GM12878 (cell line): ENCODE measurements around the gene ANKS1A. TPM values are rescaled to one million over a fixed set of nuclear protein-coding genes. Genes with fewer than 3 reads are reported as not detected.

Experiments
- ATAC-seq: fragments of 200-7000 bp; cut with Tn5 transposase; 3 replicates; pipeline ENCODE4 v1.9.1; 2020; ENCODE audit warnings: mild to moderate bottlenecking, moderate library complexity
- BruUV-seq: library from RNA; stranded (reverse); fragments of 400-500 nt; replicated peaks from 2 replicates; lab custom pipeline; 2021; lab: Mats Ljungman, UMichigan
- CTCF ChIA-PET: fragments of 300-600 bp; sonication (Branson Sonifier 250); formaldehyde crosslinking; extraction: SDS; loops from one replicate; lab custom pipeline; 2021; ENCODE audit warnings: inconsistent platforms; lab: Yijun Ruan, JAX
- POLR2A ChIA-PET: fragments of 350-600 bp; formaldehyde crosslinking; extraction: SDS; loops from one replicate; lab custom pipeline; 2021; ENCODE audit warnings: inconsistent platforms; lab: Charles Lee
- RAD21 ChIA-PET: fragments of 300-600 bp; sonication (Branson Sonifier 250); formaldehyde crosslinking; loops from one replicate; lab custom pipeline; 2023; ENCODE audit warnings: antibody characterized with exemption; ENCODE audit not compliant: unreplicated experiment; lab: Charles Lee
- SMC1A ChIA-PET: fragments of 300-600 bp; sonication (Branson Sonifier 250); formaldehyde crosslinking; loops from one replicate; lab custom pipeline; 2023; ENCODE audit not compliant: unreplicated experiment, uncharacterized antibody; lab: Charles Lee
- DNase-seq: peaks from one replicate; pipeline ENCODE4 v3.0.0-alpha.2; 2011; ENCODE audit warnings: low read depth, low spot score
- FAIRE-seq: peaks from 3 replicates; lab custom pipeline; 2011; peaks lifted over from hg19 to GRCh38; lab: Jason Lieb, UNC
- H2AFZ ChIP-seq: 2 replicates; pipeline ENCODE4 v1.6.0; 2011; ENCODE audit warnings: low read depth, low read length, control low read depth; ENCODE audit not compliant: control insufficient read depth
- H3K27ac ChIP-seq: 2 replicates; pipeline ENCODE4 v1.5.1; 2011; ENCODE audit warnings: control low read depth; ENCODE audit not compliant: control insufficient read depth, insufficient read depth
- H3K27me3 ChIP-seq, 2 experiments: replicated peaks in 1 of 2; 2 replicates each; pipeline versions ENCODE4 v1.6.0 to v1.6.1; 2011; ENCODE audit warnings: low read length in 1 of 2; ENCODE audit not compliant: control insufficient read depth in 2 of 2, insufficient read depth in 2 of 2
- H3K36me3 ChIP-seq, 2 experiments: 2 replicates each; pipeline ENCODE4 v1.5.1; 2011; ENCODE audit warnings: low read length in 1 of 2; ENCODE audit not compliant: control insufficient read depth in 2 of 2, insufficient read depth in 2 of 2
- H3K4me1 ChIP-seq: 2 replicates; pipeline ENCODE4 v1.6.1; 2011; ENCODE audit warnings: mild to moderate bottlenecking, low read length, moderate library complexity, mixed read lengths; ENCODE audit not compliant: control insufficient read depth, insufficient read depth
- H3K4me2 ChIP-seq: 2 replicates; pipeline ENCODE4 v1.6.0; 2011; ENCODE audit warnings: control low read depth; ENCODE audit not compliant: control insufficient read depth, insufficient read depth
- H3K4me3 ChIP-seq: fragments of 200-600 bp; sonication (generic); 2 replicates; pipeline ENCODE4 v1.5.1; 2016
- H3K79me2 ChIP-seq: 2 replicates; pipeline ENCODE4 v1.6.0; 2011; ENCODE audit warnings: low read length; ENCODE audit not compliant: control insufficient read depth, insufficient read depth
- H3K9ac ChIP-seq: 2 replicates; pipeline ENCODE4 v1.8.0; 2011; ENCODE audit warnings: low read length, control low read depth, mixed read lengths; ENCODE audit not compliant: control insufficient read depth, insufficient read depth
- H3K9me3 ChIP-seq: replicated peaks from 3 replicates; pipeline ENCODE4 v1.5.1; 2011; ENCODE audit warnings: mild to moderate bottlenecking, low read length; ENCODE audit not compliant: control insufficient read depth, insufficient read depth
- H4K20me1 ChIP-seq: 2 replicates; pipeline ENCODE4 v1.6.0; 2011; ENCODE audit not compliant: control insufficient read depth, insufficient read depth
- ATF3 ChIP-seq: IDR thresholded peaks from 2 replicates; pipeline ENCODE4 v1.6.1; 2011; ENCODE audit warnings: low read depth, mild to moderate bottlenecking, low read length, moderate library complexity, borderline replicate concordance; ENCODE audit errors: extremely low read depth
- CUX1 ChIP-seq: IDR thresholded peaks from 2 replicates; pipeline ENCODE4 v1.6.1; 2012; ENCODE audit warnings: improper control_type of control experiment, low read depth, low read length; ENCODE audit not compliant: insufficient replicate concordance
- HSF1 ChIP-seq: fragments of 150-350 bp; IDR thresholded peaks from 2 replicates; pipeline ENCODE4 v1.6.1; 2014; ENCODE audit warnings: mild to moderate bottlenecking, low read depth, low read length
- IRF4 ChIP-seq: IDR thresholded peaks from 2 replicates; pipeline ENCODE4 v1.6.1; 2011; ENCODE audit warnings: low read depth, low read length
- JUNB ChIP-seq: IDR thresholded peaks from 2 replicates; pipeline ENCODE4 v1.6.1; 2016; ENCODE audit warnings: antibody characterized with exemption, mild to moderate bottlenecking
- KLF5 ChIP-seq: fragments of 450-650 bp; IDR thresholded peaks from 2 replicates; pipeline ENCODE4 v1.6.1; 2014; ENCODE audit warnings: mild to moderate bottlenecking; ENCODE audit not compliant: partially characterized antibody
- MAX ChIP-seq: IDR thresholded peaks from 2 replicates; pipeline ENCODE4 v1.6.1; 2012; ENCODE audit warnings: low read depth, low read length, improper control_type of control experiment
- NBN ChIP-seq: fragments of 450-650 bp; IDR thresholded peaks from 2 replicates; pipeline ENCODE4 v1.6.1; 2016
- NFXL1 ChIP-seq: fragments of 450-650 bp; IDR thresholded peaks from 2 replicates; pipeline ENCODE4 v1.6.1; 2017; ENCODE audit warnings: antibody characterized with exemption, mild to moderate bottlenecking, borderline replicate concordance
- NR2C2 ChIP-seq: IDR thresholded peaks from 2 replicates; pipeline ENCODE4 v1.6.1; 2011; ENCODE audit warnings: borderline replicate concordance, low read depth; ENCODE audit not compliant: control insufficient read depth, insufficient read length
- NRF1 ChIP-seq: conservative IDR thresholded peaks from 2 replicates; pipeline ENCODE4 v1.6.1; 2011; ENCODE audit warnings: mild to moderate bottlenecking, low read depth, low read length, improper control_type of control experiment
- SIN3A ChIP-seq: IDR thresholded peaks from 2 replicates; pipeline ENCODE4 v1.6.1; 2012; ENCODE audit warnings: low read depth, low read length, improper control_type of control experiment
- SMAD5 ChIP-seq: IDR thresholded peaks from 2 replicates; pipeline ENCODE4 v1.6.1; 2016; ENCODE audit warnings: antibody characterized with exemption, low read depth
- WRNIP1 ChIP-seq: IDR thresholded peaks from 2 replicates; pipeline ENCODE4 v1.6.1; 2011; ENCODE audit warnings: low read depth, low read length, improper control_type of control experiment, borderline replicate concordance
- YBX1 ChIP-seq: fragments of 450-650 bp; IDR thresholded peaks from 2 replicates; pipeline ENCODE4 v1.6.1; 2016; ENCODE audit warnings: antibody characterized with exemption
- ZBTB33 ChIP-seq: fragments of 450-650 bp; IDR thresholded peaks from 2 replicates; pipeline ENCODE4 v1.6.1; 2017; ENCODE audit warnings: mild to moderate bottlenecking
- ZNF24 ChIP-seq: fragments of 450-650 bp; IDR thresholded peaks from 2 replicates; pipeline ENCODE4 v1.6.1; 2017; ENCODE audit warnings: antibody characterized with exemption, mild to moderate bottlenecking
- WGBS: methylation state at CpG from one replicate; pipeline ENCODE4 v1.1.6; 2016; ENCODE audit warnings: low lambda C conversion rate; ENCODE audit not compliant: insufficient replicate concordance, insufficient coverage; ENCODE audit errors: missing lambda C conversion rate; 5-methylcytosine and 5-hydroxymethylcytosine counted together
- in situ Hi-C: fragments of 300-500 bp; cut with MboI; formaldehyde crosslinking; loops from 9 replicates; pipeline ENCODE4 v1.14.3; 2018; ENCODE audit warnings: mixed read lengths
- intact Hi-C: fragments of 100-400 bp; cut with micrococcal nuclease; formaldehyde crosslinking; loops from one replicate; pipeline ENCODE4 v1.14.2; 2022; ENCODE audit not compliant: unreplicated experiment
- polyA plus RNA-seq, 11 experiments: library from polyadenylated mRNA; depleted of rRNA in 4 of 11; unstranded in 6 of 11; stranded (reverse) in 5 of 11; fragments of >200 nt; fragmentation: Nextera tagmentation in 4 of 11; fragmentation: Illumina TruSeq in 1 of 11; extraction: Ambion mirVana in 4 of 11; extraction: Trizol in 1 of 11; gene quantifications; 1 replicate in 1 of 11; 2 replicates in 10 of 11; pipeline versions ENCODE4 v1.2.1 to v1.2.3, GENCODE V29; 2011 to 2016; ENCODE audit warnings: inconsistent platforms in 2 of 11, missing spikeins in 2 of 11, low read depth in 1 of 11
- total RNA-seq, 4 experiments: library from RNA; depleted of rRNA in 3 of 4; stranded (reverse); fragments of >200 nt in 3 of 4; fragmentation: Illumina TruSeq in 1 of 4; extraction: Trizol in 1 of 4; gene quantifications; 2 replicates each; pipeline versions ENCODE4 v1.2.1 to v1.2.3, GENCODE V29; 2013 to 2021

The ANKS1A gene
- total and polyA plus RNA-seq, 10 of the 15 experiments (the other 5 are each of a cell fraction or from before 2014, with no cell fraction given): 0.60 to 7.0 (median 3.0) TPM

- ATAC-seq (no peak), FAIRE-seq (no peak), DNase-seq (no peak)
- Histone ChIP-seq H2AFZ (no peak overlapping the region), H3K4me2 (no peak overlapping the region), H3K79me2 (no peaks in the 10 kb centered on the region), H3K27ac (no peak overlapping the region), H4K20me1 (no peaks in the 10 kb centered on the region), H3K9me3 (no peaks in the 10 kb centered on the region), H3K9ac (no peak overlapping the region), H3K36me3 (no peaks in the 10 kb centered on the region), H3K4me1 (no peaks in the 10 kb centered on the region), H3K4me3 (no peak overlapping the region), H3K27me3 (no peaks in the 10 kb centered on the region)
- 94% methylated on average over 10 of the region's 10 CpGs for WGBS
- intact Hi-C loops: no loop called here
- SMC1A ChIA-PET: no interaction called here
- BruUV-seq: no TSS peak
- in situ Hi-C loops: no loop called here
- CTCF ChIA-PET: no interaction called here
- POLR2A ChIA-PET: no interaction called here
- TF ChIP-seq NRF1: no peak
- TF ChIP-seq KLF5: no peak
- no peak for TF ChIP-seq CUX1
- TF ChIP-seq NFXL1: no peak
- no peak for TF ChIP-seq YBX1
- no peak for TF ChIP-seq NBN
- TF ChIP-seq WRNIP1: no peak
- no peak for TF ChIP-seq ZBTB33
- no peak for TF ChIP-seq HSF1
- TF ChIP-seq ATF3: no peak
- TF ChIP-seq SMAD5: no peak
- TF ChIP-seq ZNF24: no peak
- TF ChIP-seq NR2C2: no peak
- TF ChIP-seq MAX: no peak
- no peak for TF ChIP-seq SIN3A
- no peak for TF ChIP-seq JUNB
- no peak for TF ChIP-seq IRF4
- RAD21 ChIA-PET: no interaction called here
These were observed 184.2 kb downstream of the ANKS1A start for GRCh38 chr6:35073211-35073610.
